Measurements from ENCODE around the gene DDN. TPM values are rescaled to one million over a fixed set of nuclear protein-coding genes. Genes with fewer than 3 reads are reported as not detected.

DDN gene
- total RNA-seq, 4 donors from 2014 or later, result 0.11 TPM; not detected in 3

GRCh38 chr12:49024543-49024942 is 25.4 kb upstream of the DDN start:
- DNase-seq (ENCODE audit: extremely low spot score), result no peak
- intact Hi-C loops (cut with DNase I), result no loop called here

GRCh38 chr12:49023812-49024211 is 24.6 kb upstream of the DDN start:
- intact Hi-C loops (cut with DNase I), result no loop called here
- no peak for TF ChIP-seq EP300 (IDR thresholded peaks at IDR 0.05)
- Histone ChIP-seq H3K36me3 (peaks cover 77 to 86% (median 83%) of the 10 kb centered on the region in 4 donors), H3K9me3 (no peaks in the 10 kb centered on the region), H3K4me1 (peaks cover 0 to 14% (median 9%) of the 10 kb centered on the region in 4 donors), H3K27ac (replicated peaks in 1 of 4) (no peak overlapping the region), H3K27me3 (no peaks in the 10 kb centered on the region), H3K4me3 (no peak overlapping the region)
- WGBS, result 95% methylated on average over 2 of the region's 2 CpGs
- DNase-seq (ENCODE audit: extremely low spot score), result no peak

More at GRCh38 chr12:49024543-49024942, 25.4 kb upstream of the DDN start:
- TF ChIP-seq POLR2AphosphoS5 (IDR thresholded peaks at IDR 0.05) (no peak), CTCF (IDR thresholded peaks at IDR 0.05) (no peak), EP300 (IDR thresholded peaks at IDR 0.05) (no peak), POLR2A (IDR thresholded peaks at IDR 0.05; ENCODE audit: low read depth) (no peak)
- Histone ChIP-seq H3K36me3 (peaks cover 81 to 91% (median 90%) of the 10 kb centered on the region in 4 donors), H3K4me1 (peaks cover 0 to 7% (median 3%) of the 10 kb centered on the region in 4 donors), H3K27ac (replicated peaks in 1 of 4) (no peak overlapping the region), H3K27me3 (no peaks in the 10 kb centered on the region), H3K4me3 (no peak overlapping the region), H3K9me3 (no peaks in the 10 kb centered on the region)
- 88% methylated on average over 12 of the region's 12 CpGs for WGBS

GRCh38 chr12:49022558-49023178 is 23.5 kb upstream of the DDN start:
- H3K4me1 ChIP-seq, result peaks cover 3 to 19% (median 13%) of the 10 kb centered on the region in 4 donors
- H3K4me3 ChIP-seq, result no peak overlapping the region
- no peak overlapping the region for H3K27ac ChIP-seq (replicated peaks in 1 of 4)
- peaks cover 65 to 75% (median 72%) of the 10 kb centered on the region in 4 donors for H3K36me3 ChIP-seq
- no peaks in the 10 kb centered on the region for H3K9me3 ChIP-seq
- intact Hi-C loops (cut with DNase I), result no loop called here
- TF ChIP-seq POLR2A (IDR thresholded peaks at IDR 0.05; ENCODE audit: low read depth) (no peak), POLR2AphosphoS5 (IDR thresholded peaks at IDR 0.05) (no peak), CTCF (IDR thresholded peaks at IDR 0.05) (no peak), EP300 (IDR thresholded peaks at IDR 0.05) (no peak)
- no peak for DNase-seq (ENCODE audit: extremely low spot score)
- 93% methylated on average over 15 of the region's 15 CpGs for WGBS
- H3K27me3 ChIP-seq, result no peaks in the 10 kb centered on the region

GRCh38 chr12:49021292-49021915 is 22.2 kb upstream of the DDN start:
- H3K27ac ChIP-seq (replicated peaks in 1 of 4), result no peak overlapping the region
- TF ChIP-seq POLR2AphosphoS5 (IDR thresholded peaks at IDR 0.05) (no peak), CTCF (IDR thresholded peaks at IDR 0.05) (no peak), EP300 (IDR thresholded peaks at IDR 0.05) (no peak), POLR2A (IDR thresholded peaks at IDR 0.05; ENCODE audit: low read depth) (no peak)
- H3K27me3 ChIP-seq, result no peaks in the 10 kb centered on the region
- H3K36me3 ChIP-seq, result peaks cover 54 to 62% (median 59%) of the 10 kb centered on the region in 4 donors
- no peak overlapping the region for H3K4me3 ChIP-seq
- H3K9me3 ChIP-seq, result no peaks in the 10 kb centered on the region
- DNase-seq (ENCODE audit: extremely low spot score), result no peak
- 71% methylated on average over 10 of the region's 11 CpGs for WGBS
- H3K4me1 ChIP-seq, result peaks cover 12 to 32% (median 24%) of the 10 kb centered on the region in 4 donors
- intact Hi-C loops (cut with DNase I), result no loop called here

- DNase-seq (ENCODE audit: extremely low spot score), result no peak
- no peak for TF ChIP-seq CTCF (IDR thresholded peaks at IDR 0.05)
- TF ChIP-seq POLR2AphosphoS5 (IDR thresholded peaks at IDR 0.05), result no peak
- no peak for TF ChIP-seq EP300 (IDR thresholded peaks at IDR 0.05)
- TF ChIP-seq POLR2A (IDR thresholded peaks at IDR 0.05; ENCODE audit: low read depth), result no peak
- intact Hi-C loops (cut with DNase I), result no loop called here
- Histone ChIP-seq H3K36me3 (peaks cover 44 to 52% (median 49%) of the 10 kb centered on the region in 4 donors), H3K9me3 (no peaks in the 10 kb centered on the region), H3K27ac (replicated peaks in 1 of 4) (peak overlapping the region in 1 of 4 donors; percentile 91), H3K4me3 (no peak overlapping the region), H3K27me3 (no peaks in the 10 kb centered on the region), H3K4me1 (peaks cover 12 to 37% (median 24%) of the 10 kb centered on the region in 4 donors)
- WGBS, result 79% methylated on average over 6 of the region's 6 CpGs
Measured at GRCh38 chr12:49020441-49020840, 21.3 kb upstream of the DDN start.
